Measurements from ENCODE around the gene SHB. TPM values are rescaled to one million over a fixed set of nuclear protein-coding genes. Genes with fewer than 3 reads are reported as not detected.

SHB gene
- total RNA-seq, 1 experiment from 2014 or later: 12.2 TPM

GRCh38 chr9:38079461-38080031 lies 10.5 kb upstream of the SHB start:
- ATAC-seq: no peak
- H3K9me3 Mint-ChIP-seq: peaks cover 13% of the 10 kb centered on the region
- TF ChIP-seq SMAD3 (CRISPR knock-in tag; IDR thresholded peaks at IDR 0.05; ENCODE audit: borderline replicate concordance) (no peak), ZNF512 (CRISPR knock-in tag; IDR thresholded peaks at IDR 0.05; ENCODE audit: borderline replicate concordance) (no peak), ZNF396 (CRISPR knock-in tag; IDR thresholded peaks at IDR 0.05; ENCODE audit: borderline replicate concordance) (no peak), CREM (CRISPR knock-in tag; IDR thresholded peaks at IDR 0.05) (no peak), ARID4B (CRISPR knock-in tag; IDR thresholded peaks at IDR 0.05; ENCODE audit: borderline replicate concordance) (no peak), ZNF232 (CRISPR knock-in tag; IDR thresholded peaks at IDR 0.05) (no peak), JAZF1 (CRISPR knock-in tag; IDR thresholded peaks at IDR 0.05) (no peak), KAT7 (CRISPR knock-in tag; IDR thresholded peaks at IDR 0.05; ENCODE audit: borderline replicate concordance) (no peak)
- no peak overlapping the region for H3K4me3 Mint-ChIP-seq
- no peaks in the 10 kb centered on the region for H3K36me3 Mint-ChIP-seq
- POLR2A ChIA-PET: no interaction called here
- no peak for DNase-seq (ENCODE audit: low spot score)
- CTCF ChIA-PET: interaction anchor here (1.4 to 3.5 kb wide), 3 partner anchors 8 to 166 kb away, joined by 4 to 17 read pairs (median 11); no protein-coding TSS in a partner anchor
- no peaks in the 10 kb centered on the region; the same call in 1 of the 2 replicates for H3K27me3 Mint-ChIP-seq (ENCODE audit: low read depth)
- peaks cover 16% of the 10 kb centered on the region for H3K4me1 Mint-ChIP-seq
- H3K27ac Mint-ChIP-seq: no peak overlapping the region

GRCh38 chr9:38075272-38075671 lies 6.2 kb upstream of the SHB start:
- no peaks in the 10 kb centered on the region for H3K36me3 Mint-ChIP-seq
- ChIA-PET POLR2A (interaction anchor here (0.8 kb wide), 1 partner anchor 11 kb away, joined by 3 read pairs; no protein-coding TSS in a partner anchor), CTCF (interaction anchor here (1.4 to 2.4 kb wide), 3 partner anchors 12 to 162 kb away, joined by 8 to 10 read pairs (median 9); no protein-coding TSS in a partner anchor)
- TF ChIP-seq ZNF317 (CRISPR knock-in tag; IDR thresholded peaks at IDR 0.05; ENCODE audit: borderline replicate concordance, low read depth): no peak
- no peak for TF ChIP-seq ZNF232 (CRISPR knock-in tag; IDR thresholded peaks at IDR 0.05)
- TF ChIP-seq ZNF671 (CRISPR knock-in tag; IDR thresholded peaks at IDR 0.05): no peak
- no peak for TF ChIP-seq SP1 (CRISPR knock-in tag; conservative IDR thresholded peaks at IDR 0.05)
- TF ChIP-seq TCF7 (CRISPR knock-in tag; IDR thresholded peaks at IDR 0.05; ENCODE audit: low read depth): no peak
- TF ChIP-seq CREM (CRISPR knock-in tag; IDR thresholded peaks at IDR 0.05): no peak
- no peak for TF ChIP-seq MXD4 (CRISPR knock-in tag; IDR thresholded peaks at IDR 0.05; ENCODE audit: borderline replicate concordance)
- no peak for TF ChIP-seq NR3C1 (CRISPR knock-in tag; conservative IDR thresholded peaks at IDR 0.05; ENCODE audit: low read depth)
- no peak for TF ChIP-seq ERG (CRISPR knock-in tag; IDR thresholded peaks at IDR 0.05)
- no peak for TF ChIP-seq JUN (CRISPR knock-in tag; IDR thresholded peaks at IDR 0.05)
- no peak for TF ChIP-seq NFYB (CRISPR knock-in tag; conservative IDR thresholded peaks at IDR 0.05; ENCODE audit: low read depth)
- no peak for TF ChIP-seq FOXP1 (CRISPR knock-in tag; IDR thresholded peaks at IDR 0.05; ENCODE audit: borderline replicate concordance)
- TF ChIP-seq GRHL2 (CRISPR knock-in tag; IDR thresholded peaks at IDR 0.05; ENCODE audit: insufficient replicate concordance, severe bottlenecking): no peak
- no peak for TF ChIP-seq ZNF512 (CRISPR knock-in tag; IDR thresholded peaks at IDR 0.05; ENCODE audit: borderline replicate concordance)
- TF ChIP-seq HMGXB4 (CRISPR knock-in tag; IDR thresholded peaks at IDR 0.05): no peak
- no peak for TF ChIP-seq ZNF423 (CRISPR knock-in tag; IDR thresholded peaks at IDR 0.05)
- TF ChIP-seq IRF2 (CRISPR knock-in tag; IDR thresholded peaks at IDR 0.05; ENCODE audit: borderline replicate concordance, low read depth): no peak
- no peak overlapping the region for H3K4me3 Mint-ChIP-seq
- peaks cover 13% of the 10 kb centered on the region for H3K9me3 Mint-ChIP-seq
- ATAC-seq: no peak
- peaks cover 15% of the 10 kb centered on the region for H3K4me1 Mint-ChIP-seq
- no peak for DNase-seq (ENCODE audit: low spot score)
- H3K27me3 Mint-ChIP-seq (ENCODE audit: low read depth): peaks cover 6% of the 10 kb centered on the region
- H3K27ac Mint-ChIP-seq: no peak overlapping the region

Measured in WTC11 (cell line).